ENCODE data around the gene CAPN10.

DNA sequence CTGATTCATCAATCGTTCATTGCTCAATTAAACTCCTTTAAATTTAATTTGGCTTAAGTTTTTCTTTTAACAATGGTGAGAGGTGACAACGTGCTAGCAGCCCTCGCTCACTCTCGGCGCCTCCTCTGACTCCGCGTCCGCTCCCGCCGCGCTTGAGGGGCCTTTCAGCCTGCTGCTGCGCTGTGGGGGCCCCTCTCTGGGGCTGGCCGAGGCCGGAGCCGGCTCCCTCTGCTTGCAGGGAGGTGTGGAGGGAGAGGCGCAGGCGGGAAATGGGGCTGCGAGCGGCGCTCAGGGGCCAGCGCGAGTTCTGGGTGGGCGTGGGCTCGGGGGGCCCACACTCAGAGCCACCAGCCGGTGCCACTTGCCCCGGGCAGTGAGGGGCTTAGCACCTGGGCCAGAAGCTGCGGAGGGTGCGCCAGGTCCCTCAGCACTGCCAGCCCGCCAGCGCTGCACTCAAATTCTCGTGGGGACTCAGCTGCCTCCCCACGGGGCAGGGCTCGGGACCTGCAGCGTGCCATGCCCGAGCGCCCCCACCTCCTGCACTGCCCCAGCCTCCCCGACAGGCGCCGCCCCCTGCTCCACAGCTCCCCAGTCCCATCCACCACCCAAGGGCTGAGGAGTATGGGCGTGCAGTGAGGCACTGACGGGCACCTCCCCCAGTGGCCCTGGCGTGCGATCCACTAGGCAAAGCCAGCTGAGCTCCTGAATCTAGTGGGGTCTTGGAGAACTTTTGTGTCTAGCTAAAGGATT, 48.3 kb upstream of the CAPN10 start:
- no peak for TF ChIP-seq YY1 (IDR thresholded peaks at IDR 0.05; ENCODE audit: insufficient read depth, insufficient read length)
- TF ChIP-seq ZNF274 (IDR thresholded peaks at IDR 0.05; ENCODE audit: low read depth, low read length) = no peak

Measured in NT2/D1 (cell line).